ENCODE results near the gene STARD13. TPM values are rescaled to one million over a fixed set of nuclear protein-coding genes. Genes with fewer than 3 reads are reported as not detected.

The STARD13 gene
- total RNA-seq, 2 donors from 2014 or later, result 18.9 to 29.7 TPM

- ATAC-seq (no peak), DNase-seq (no peak)
- peaks cover 5% of the 10 kb centered on the region in 2 donors for H3K36me3 ChIP-seq (replicated peaks in 1 of 2; ENCODE audit: insufficient read depth in 1 of 2, low read depth in 2 of 2)
- TF ChIP-seq POLR2A (IDR thresholded peaks at IDR 0.05), result no peak
- TF ChIP-seq CTCF (IDR thresholded peaks at IDR 0.05), result no peak
- 59 to 71% methylated on average over 10 of the region's 10 CpGs for WGBS, 2 donors
- no peaks in the 10 kb centered on the region for H3K27me3 ChIP-seq
- no peak overlapping the region for H3K4me3 ChIP-seq
- intact Hi-C loops (cut with DNase I), result no loop called here
- H3K27ac ChIP-seq, result no peak overlapping the region
- H3K9me3 ChIP-seq, result no peaks in the 10 kb centered on the region
- H3K4me1 ChIP-seq, result peaks cover 15% of the 10 kb centered on the region
Observed at GRCh38 chr13:33119856-33120543, 165.6 kb downstream of the STARD13 start.

DNA sequence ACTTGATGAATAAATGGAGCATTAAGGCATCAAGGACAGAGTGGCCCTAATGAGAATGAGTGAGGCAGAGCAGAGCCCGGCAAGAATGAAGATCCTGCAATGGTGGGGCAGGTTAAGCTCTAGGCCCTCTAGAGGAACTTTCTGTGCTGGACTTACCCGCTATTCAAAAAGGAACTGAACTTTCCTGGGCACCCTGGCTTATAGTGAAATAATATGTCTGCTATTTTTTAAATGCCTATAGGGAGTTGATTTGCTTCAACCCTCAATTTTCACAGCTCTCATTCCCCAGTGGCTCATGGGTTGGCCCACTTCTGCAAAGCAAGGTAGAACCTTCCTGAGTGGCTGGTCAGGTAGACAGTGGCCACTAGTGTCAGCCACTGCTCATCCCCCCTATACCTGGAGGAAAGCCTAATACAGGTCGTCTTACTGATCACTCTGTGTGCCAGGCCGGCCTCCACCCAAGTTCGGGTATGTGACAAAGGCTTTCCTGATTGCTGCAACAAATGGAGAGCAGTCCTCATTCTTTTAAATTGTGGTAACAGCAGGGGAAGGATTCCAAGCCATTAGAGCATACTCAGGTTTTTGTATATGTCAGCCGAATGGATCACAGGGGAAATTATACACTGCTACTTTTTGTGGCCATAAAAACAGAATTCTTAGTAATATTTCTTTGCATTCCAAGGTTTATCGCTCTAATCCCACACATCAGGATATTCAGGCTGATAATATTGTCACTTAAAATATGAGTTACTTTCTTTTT, 166.4 kb downstream of the STARD13 start:
- Histone ChIP-seq H3K27ac (no peak overlapping the region), H3K4me3 (no peak overlapping the region), H3K9me3 (no peaks in the 10 kb centered on the region), H3K27me3 (no peaks in the 10 kb centered on the region), H3K36me3 (replicated peaks in 1 of 2; ENCODE audit: insufficient read depth in 1 of 2, low read depth in 2 of 2) (peaks cover 5% of the 10 kb centered on the region in 2 donors), H3K4me1 (peaks cover 15% of the 10 kb centered on the region)
- ATAC-seq, result no peak
- 86 to 92% methylated on average over 7 of the region's 7 CpGs for WGBS, 2 donors
- no peak for TF ChIP-seq POLR2A (IDR thresholded peaks at IDR 0.05)
- TF ChIP-seq CTCF (IDR thresholded peaks at IDR 0.05), result no peak
- no peak for DNase-seq
- intact Hi-C loops (cut with DNase I), result no loop called here

DNA sequence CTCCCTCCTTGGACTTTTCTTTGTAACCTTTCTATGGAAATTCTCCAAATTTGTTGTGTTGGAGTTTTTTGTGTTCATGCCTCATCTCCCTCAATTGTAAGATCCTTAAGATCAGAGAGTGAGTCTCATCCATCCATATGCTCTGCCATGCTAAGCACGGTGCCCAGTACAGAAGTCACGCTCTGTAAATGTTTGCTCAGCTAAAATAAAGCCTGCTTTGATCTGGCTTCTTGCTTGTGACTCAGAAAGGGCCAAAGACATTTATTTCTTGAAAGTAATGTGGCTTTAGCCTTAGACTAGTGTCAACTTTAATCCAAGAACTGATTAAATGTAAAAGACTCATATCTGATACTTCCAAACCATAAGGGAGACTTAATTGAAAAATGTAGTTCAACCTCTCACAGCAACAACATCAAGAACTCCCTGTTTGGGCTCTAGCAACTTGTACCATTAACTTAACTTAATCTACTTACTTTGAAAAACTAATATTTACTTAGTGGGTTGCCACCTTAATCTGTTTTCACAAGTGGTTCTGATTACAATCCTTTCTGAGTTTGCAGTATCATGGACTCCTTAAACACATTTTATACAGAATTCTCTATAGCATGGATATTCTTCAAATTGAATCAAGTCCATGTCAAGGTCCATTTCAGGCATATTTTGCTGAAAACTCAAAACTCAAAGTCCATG, 169.1 kb downstream of the STARD13 start:
- 24 to 30% methylated on average over 2 of the region's 2 CpGs for WGBS, 2 donors
- ATAC-seq (peak; percentile 50), DNase-seq (no peak)
- no peak for TF ChIP-seq CTCF (IDR thresholded peaks at IDR 0.05)
- no peak for TF ChIP-seq POLR2A (IDR thresholded peaks at IDR 0.05)
- no peaks in the 10 kb centered on the region for H3K27me3 ChIP-seq
- H3K27ac ChIP-seq, result peak overlapping the region in 2 of 4 donors; percentile 7 to 46
- intact Hi-C loops (cut with DNase I), result no loop called here
- H3K4me1 ChIP-seq, result peaks cover 15% of the 10 kb centered on the region
- H3K4me3 ChIP-seq, result no peak overlapping the region
- H3K9me3 ChIP-seq, result no peaks in the 10 kb centered on the region
- peaks cover 0 to 18% of the 10 kb centered on the region in 2 donors for H3K36me3 ChIP-seq (replicated peaks in 1 of 2; ENCODE audit: insufficient read depth in 1 of 2, low read depth in 2 of 2)

GRCh38 chr13:33115274-33115673, 170.3 kb downstream of the STARD13 start:
- intact Hi-C loops (cut with DNase I), result no loop called here
- DNase-seq (no peak), ATAC-seq (no peak)
- H3K9me3 ChIP-seq, result no peaks in the 10 kb centered on the region
- no peak overlapping the region for H3K27ac ChIP-seq
- TF ChIP-seq POLR2A (IDR thresholded peaks at IDR 0.05) (no peak), CTCF (IDR thresholded peaks at IDR 0.05) (no peak)
- H3K4me3 ChIP-seq, result no peak overlapping the region
- no peaks in the 10 kb centered on the region for H3K27me3 ChIP-seq
- H3K36me3 ChIP-seq (replicated peaks in 1 of 2; ENCODE audit: insufficient read depth in 1 of 2, low read depth in 2 of 2), result peaks cover 0 to 18% of the 10 kb centered on the region in 2 donors
- WGBS, 2 donors, result 93% methylated on average over 2 of the region's 2 CpGs
- peaks cover 15% of the 10 kb centered on the region for H3K4me1 ChIP-seq
